DMS79 treated with DMSO at 0.1 percent for 48 hours (cell line): Measurements from ENCODE around the gene MYO16.
"Not testable (repeated sequence)": the region's sequence is repeated elsewhere in the genome, so short reads cannot be mapped to it uniquely, and the experiment has no call there.

Source experiments
- DNase-seq: peaks from one replicate; lab custom pipeline; 2025; lab: John Stamatoyannopoulos, UW

The MYO16 gene

DNA sequence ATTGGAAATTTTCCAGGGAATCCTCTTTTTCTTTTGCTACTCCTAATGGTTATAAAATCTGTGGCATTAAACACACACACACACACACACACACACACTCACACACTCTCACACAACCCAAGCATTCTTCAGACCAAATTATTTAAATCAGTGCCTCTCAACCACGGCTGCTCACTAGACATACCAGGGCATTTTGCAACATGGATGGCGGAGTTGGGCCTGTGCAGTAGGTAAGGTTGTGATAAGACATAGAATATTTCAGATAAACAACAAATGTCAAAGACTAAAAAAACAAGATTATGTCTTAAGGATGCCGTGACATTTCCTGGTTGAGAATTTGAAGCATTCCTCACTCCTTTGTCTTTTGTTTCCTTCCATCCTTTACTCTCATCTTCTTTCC, 443.1 kb downstream of the MYO16 start:
- DNase-seq, result no peak

DNA sequence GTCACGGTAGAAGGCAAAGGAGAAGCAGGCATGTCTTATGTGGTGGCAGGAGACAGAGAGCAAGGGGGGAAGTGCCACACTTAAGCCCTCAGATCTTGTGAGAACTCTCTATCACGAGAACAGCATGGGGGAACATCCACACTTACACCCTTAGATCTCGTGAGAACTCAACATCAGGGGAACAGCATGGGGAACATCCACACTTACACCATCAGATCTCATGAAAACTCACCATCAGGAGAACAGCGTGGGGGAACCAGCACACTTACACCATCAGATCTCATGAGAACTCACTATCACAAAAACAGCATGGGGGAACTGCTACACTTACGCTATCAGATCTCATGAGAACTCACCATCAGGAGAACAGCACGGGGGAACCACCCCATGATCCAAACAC, 445.0 kb downstream of the MYO16 start:
- no peak for DNase-seq

- DNase-seq, result no peak
These were observed 445.4 kb downstream of the MYO16 start for GRCh38 chr13:109074853-109075252.

DNA sequence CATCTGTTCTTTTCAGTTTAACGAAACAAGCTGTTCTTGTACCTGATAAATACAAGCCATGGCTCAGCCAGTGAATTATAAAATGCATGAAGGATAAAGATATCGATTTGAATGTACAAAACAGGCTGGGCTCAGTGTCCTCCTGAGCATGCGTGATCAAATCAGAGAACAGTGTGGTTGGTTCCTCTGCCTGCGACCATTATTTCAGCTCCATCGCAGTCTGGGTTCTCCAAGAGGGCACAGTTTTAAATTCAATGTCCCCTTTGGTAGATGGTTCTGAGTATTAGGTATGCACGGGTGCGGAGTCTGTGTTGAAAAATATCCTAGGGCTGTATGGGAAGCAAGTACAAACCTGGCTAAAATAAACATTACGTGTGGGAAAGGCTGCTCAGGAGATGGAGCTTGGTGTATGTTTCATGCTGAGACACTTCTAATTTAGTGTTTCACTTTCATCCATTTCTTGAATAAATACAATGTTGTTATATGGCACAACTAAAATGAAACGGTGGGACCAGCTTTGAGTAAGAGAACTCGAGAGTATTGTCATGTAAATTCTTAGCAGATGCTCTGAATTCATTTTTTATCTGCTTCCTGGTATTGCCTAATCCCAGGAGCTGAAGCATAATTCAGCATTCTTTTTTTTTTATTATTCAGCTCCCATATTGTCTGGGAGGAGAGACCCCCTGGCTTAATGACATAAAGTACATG, 458.7 kb downstream of the MYO16 start:
- DNase-seq, result no peak

DNA sequence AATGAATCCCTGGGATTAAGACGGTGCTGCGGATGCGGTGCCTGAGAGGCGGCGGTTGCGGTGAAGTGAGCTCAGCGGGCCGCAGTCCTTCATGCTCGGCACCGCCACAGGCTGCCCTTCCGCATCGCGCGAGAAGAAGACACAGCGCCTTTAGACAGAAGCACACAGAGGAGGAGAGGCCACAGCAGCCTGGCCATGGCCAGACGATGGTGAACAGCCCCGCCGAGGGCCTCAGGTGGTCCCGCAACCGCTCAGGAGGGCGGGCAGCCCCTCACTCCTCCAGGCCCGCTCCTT, 459.2 kb downstream of the MYO16 start:
- DNase-seq, result no peak

DNA sequence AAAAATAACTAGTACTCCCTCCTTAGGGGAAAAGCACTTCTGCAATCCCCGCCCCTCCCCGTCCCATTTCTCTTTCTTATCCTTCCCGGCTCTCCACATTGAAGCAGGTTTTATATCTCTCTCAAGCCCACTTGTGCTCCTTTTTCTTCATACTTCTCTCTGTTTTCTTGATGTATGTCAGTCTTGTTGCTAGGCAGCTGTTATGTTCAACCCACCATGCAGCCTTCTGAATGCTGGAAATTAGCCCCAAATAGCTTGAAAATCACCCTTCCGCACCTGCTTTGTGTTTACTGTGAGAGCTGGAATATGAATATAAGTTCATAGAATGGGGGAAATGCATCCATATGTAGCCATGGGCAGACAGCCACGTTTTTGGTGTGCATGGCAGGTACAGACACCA, 461.4 kb downstream of the MYO16 start:
- no peak for DNase-seq

DNA sequence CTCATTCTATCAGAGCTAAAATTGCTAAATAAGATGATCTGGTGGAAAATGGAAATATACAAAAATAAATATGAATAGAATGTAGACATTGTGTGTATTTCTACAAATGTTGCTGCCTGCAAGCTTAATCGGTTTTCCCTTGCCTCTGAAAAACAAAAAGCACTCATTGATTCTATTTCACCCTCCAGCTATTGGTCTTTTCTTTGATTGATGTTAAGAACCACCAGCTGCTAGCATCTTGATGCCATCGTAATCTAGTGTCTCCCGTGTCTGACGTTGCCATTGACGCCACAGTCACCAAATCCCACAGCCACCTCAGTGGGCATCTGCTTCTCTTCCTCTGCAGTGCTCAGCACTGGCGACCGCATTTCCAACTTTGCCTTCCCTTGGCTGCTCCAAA, 461.8 kb downstream of the MYO16 start:
- no peak for DNase-seq

DNA sequence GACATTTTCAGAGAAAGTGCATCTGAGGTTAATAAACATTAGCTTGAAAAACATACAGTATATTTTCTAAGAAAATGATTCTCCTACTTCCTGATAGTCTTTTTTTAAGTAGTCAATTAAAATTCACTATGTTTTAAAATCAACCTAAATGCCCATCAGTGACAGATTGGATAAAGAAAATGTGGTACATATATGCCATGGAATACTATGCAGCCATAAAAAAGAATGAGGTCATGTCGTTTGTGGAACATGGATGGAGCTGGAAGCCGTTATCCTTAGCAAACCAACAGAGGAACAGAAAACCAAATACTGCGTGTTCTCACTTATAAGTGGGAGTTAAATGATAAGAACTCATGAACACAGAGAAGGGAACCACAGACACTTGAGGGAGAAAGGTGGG, 462.8 kb downstream of the MYO16 start:
- not testable (repeated sequence) for DNase-seq

DNA sequence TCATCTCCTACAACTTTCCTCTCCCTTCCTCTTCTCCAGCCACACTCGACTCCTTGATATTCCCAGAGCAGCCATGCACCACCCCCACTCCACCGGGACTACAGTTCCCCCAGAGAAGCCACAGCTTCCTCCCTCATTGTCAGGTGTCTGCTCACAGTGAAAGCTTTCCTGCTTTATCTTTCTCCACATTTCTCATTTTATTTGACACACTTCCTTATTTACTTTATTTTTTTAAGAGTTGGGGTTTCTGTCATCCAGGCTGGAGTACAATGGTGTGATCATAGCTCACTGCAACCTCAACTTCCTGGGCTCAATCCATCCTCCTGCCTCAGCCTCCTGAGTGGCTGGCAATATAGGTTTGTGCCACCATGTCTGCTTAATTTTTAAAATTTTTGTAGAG, 464.6 kb downstream of the MYO16 start:
- no peak for DNase-seq

DNA sequence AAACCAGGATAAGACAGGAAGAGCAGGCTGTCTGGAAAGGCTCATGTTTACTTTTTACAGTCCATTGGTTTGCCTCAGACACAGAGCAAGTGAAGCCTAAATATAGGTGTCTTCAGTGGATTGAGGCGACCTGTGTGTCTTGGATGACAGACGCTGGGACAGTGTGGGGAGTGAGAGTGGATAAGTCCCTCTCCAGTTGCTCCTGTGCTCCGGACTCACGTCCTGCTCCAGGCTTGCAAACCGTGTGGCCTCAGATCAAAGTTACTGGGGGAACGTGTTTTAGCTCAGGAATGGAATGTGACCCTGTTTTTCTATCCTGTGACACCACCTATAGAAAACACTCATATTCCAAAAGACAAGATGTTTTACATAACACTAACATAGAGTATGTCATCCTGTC, 465.7 kb downstream of the MYO16 start:
- no peak for DNase-seq

- DNase-seq, result no peak
These were observed 466.7 kb downstream of the MYO16 start for GRCh38 chr13:109096101-109096500.

DNA sequence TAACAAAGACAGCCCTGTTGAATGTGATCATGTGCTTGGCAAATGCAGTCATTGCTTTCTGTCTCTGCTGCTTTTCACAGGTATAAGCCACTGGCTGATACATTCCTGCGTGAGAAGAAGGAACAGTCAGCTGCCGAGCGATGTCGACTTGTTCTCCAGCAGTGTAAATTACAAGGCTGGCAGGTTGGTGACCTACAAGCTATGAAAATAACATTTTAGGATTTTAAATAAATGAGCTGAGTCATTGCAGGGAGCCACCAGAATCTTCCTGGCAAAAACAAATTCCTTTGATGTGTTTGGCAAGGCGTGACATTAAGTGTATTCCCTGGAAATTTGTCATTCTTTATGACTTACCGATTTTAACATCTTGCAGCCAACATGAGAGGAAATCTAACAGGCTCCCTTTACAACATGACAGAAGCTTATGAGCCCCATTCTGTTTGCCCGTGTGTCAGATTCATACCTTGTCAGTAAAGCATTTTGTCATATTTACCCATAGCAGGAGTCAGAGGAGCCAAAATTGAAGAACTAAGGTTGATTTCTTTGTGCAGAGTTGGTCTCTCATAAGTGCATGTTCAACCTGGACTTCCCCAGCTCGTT, 471.4 kb downstream of the MYO16 start:
- DNase-seq, result no peak

DNA sequence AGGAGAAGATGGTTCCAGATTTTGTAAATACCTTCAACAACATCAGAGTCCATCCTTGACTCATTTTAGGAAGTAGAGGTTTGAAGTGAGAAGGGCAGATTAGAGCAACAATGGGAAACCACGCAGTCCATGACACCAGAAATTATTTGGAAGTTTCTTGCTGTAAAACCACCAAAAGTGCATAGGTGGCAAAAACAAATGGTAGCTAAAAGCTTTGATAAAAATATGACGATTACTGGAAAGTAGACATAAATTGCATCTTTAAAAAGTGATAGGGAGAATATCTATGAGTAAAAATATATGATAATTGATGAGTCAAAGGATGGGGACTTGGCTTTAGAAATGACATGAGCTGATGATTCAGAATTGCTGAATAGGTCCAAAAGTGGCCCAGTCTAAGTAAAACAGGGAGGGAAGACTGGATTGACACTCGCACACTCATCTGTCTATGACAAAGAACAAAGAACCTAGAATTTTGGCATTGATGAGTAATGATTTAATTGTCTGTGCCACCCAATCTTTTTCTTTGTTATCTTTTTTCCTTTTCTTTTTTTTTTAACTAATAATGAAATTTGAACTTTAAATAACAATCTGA, 472.2 kb downstream of the MYO16 start:
- no peak for DNase-seq

- no peak for DNase-seq
These were observed 476.5 kb downstream of the MYO16 start for GRCh38 chr13:109105899-109106298.

- no peak for DNase-seq
These were observed 480.7 kb downstream of the MYO16 start for GRCh38 chr13:109110159-109110558.

- DNase-seq, result no peak
These were observed 481.7 kb downstream of the MYO16 start for GRCh38 chr13:109111141-109111540.

DNA sequence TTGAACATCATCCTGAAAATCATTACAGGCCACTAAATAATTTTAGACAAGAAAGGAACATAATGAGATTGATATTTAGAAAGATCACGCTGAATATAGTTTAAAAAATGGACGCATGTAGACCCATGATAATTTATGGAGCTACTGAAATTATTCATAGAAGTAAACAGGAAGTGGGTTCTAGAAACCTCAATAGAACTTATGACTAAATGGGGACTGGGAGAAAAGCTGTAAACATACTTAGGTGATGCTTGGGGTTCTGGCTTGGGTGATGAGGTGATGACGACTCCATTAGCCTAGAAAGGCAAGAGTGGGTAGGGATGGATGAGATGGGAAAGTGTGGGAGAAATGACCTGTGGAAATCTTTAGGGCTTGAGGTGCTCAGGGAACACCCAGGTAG, 484.0 kb downstream of the MYO16 start:
- DNase-seq, result no peak

DNA sequence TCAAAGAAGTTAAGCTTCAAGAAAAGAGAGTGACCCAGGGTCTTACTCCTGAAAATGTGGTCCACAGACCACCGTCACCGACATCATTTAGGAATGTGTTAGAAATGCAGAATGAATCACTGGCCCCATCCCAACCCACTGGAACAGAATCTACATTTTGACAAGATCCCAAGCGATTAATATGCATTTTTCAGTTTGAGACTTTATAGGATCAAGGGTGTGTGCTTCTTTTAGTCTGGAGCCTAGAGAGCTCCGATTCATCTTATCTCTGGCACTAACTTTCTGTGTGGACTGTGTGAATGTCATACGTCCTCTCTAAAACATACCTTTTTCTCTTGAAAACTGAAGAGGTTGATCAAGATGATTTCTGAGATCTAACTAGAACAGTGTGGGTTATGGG, 484.8 kb downstream of the MYO16 start:
- DNase-seq, result no peak

- DNase-seq, result no peak
These were observed 485.6 kb downstream of the MYO16 start for GRCh38 chr13:109114991-109115390.

DNA sequence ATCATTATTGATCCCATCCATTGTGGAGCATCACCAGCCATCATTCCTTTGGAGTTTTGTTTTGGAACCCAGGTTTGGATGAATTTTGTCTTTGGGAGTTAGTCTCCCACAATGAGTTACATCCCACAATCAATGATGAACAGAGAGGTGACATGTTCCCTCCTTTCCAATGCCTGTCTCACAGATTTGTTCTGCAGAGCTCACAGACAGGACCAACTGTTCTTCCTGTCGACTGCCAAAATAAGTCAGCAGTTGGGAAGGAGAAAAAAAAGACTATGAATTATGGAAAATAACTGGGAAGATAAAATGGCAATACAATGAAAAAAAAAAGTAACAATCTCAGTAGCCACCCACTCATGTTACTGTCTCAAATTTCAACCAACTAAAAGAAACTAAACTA, 489.1 kb downstream of the MYO16 start:
- no peak for DNase-seq

- no peak for DNase-seq
These were observed 490.5 kb downstream of the MYO16 start for GRCh38 chr13:109119896-109120295.

DNA sequence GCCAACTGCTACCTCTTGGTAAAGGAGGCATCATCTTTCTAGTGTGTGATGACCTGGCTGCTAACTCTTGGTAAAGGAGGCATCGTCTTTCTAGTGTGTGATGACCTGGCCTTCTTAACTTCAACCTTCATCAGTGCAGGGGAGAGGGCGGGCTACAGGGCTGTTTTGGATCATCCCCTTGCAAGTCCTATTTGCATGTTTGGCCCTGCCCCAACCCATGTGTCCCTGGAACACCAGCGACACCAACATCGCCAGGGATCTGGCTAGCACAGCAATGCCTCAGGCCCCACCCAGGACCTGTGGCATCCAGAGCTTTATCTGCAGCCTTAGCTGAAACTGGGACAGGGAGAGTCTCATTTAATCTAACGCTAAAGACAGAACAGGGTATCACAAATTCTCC, 492.4 kb downstream of the MYO16 start:
- DNase-seq, result no peak

GRCh38 chr13:109123971-109124370, 494.6 kb downstream of the MYO16 start:
- DNase-seq, result no peak

- DNase-seq, result no peak
These were observed 496.8 kb downstream of the MYO16 start for GRCh38 chr13:109126178-109126577.
